ENCODE measurements around the gene SOX13.
"Not testable (repeated sequence)": the region's sequence is repeated elsewhere in the genome, so short reads cannot be mapped to it uniquely, and the experiment has no call there.

Gene SOX13

DNA sequence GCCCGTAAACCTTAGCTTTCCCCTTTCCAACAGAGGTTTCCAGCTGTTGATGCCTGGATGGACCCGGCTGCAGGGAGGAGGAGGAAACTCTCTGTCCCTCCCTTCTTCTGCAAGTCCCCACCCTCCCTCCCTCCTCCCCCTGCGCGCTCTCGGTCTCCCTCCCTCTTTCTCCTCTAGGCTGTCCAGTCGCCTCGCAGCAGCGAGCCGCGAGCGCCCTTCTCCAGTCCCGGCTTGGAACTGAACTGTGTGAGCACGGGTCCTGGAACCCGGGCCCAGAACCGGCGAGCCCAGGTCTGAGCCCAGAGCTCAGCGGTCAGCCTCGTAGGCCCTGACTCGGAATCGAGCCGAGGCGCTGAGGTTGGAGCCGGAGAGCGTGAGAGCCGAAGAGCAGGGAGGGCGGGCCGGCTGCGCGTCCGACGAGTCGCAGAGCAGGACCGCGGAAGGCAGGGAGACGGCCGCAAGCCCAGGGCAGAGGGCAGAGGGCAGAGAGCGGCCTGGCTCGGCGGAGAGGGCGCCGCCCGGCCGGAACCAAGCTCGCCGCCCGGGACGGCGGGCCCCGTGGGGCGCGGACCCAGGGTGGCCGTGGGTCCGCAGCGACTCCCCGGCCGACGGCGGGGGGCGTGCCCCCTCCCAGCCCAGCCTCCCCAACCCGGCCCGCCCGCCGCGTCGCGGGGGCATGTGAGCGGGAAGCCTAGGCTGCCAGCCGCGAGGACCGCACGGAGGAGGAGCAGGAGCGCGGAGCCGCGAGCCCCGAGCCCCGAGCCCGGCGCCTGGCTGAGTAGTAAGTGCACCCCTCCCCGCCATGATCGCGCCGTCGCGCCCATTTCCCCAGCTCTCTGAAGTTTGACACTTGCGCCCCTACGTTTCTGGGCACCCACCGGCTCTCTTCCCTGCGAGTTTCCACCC is at the start of gene SOX13:
TSS of gene SOX13 (plus strand) at position 185 of the 906 bp plus-strand sequence. CDS start 39,801 bp downstream, outside the sequence.
- DNase-seq (ENCODE audit: low read depth in 2 of 2), result peak; percentile 45 to 59

DNA sequence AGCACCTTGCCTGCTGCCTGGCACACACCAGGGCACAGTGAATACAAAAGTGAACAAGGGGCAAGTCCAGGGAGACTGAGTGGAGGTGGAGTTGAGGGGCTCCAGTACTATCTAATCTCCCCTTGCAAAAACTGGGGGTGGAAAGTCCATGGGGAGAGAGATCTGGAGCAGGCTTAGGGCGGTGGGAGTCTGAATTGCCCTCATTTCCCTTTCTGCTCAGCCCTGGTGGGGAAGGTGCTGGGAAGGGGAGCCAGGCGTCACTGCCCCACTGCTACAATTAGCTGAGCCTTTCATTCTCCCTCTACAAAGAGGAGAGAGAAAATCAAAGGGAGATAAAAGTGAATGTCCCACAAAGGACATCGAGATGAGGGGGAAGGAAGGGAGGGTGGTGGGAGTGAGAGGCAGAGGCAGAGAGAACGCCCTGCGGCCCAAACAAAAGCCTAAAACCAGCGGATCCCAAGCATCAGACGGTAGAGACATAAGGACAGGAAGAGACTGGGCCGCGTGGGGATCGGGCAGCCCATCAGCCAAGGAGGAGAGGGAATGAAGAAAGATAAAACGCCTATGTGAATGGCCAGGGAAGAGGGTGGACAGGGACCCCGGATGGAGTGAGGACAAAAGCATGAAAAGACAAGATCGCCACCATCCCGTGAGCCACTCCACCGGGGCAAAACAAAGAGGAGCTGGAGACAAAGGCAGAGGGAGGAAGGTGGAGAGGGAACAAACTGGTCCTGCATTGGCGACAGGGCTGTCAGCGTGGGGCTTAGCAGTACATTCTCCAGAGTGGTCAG is 46.8 kb upstream of the SOX13 start:
- no peak for DNase-seq (ENCODE audit: low read depth in 2 of 2)

DNA sequence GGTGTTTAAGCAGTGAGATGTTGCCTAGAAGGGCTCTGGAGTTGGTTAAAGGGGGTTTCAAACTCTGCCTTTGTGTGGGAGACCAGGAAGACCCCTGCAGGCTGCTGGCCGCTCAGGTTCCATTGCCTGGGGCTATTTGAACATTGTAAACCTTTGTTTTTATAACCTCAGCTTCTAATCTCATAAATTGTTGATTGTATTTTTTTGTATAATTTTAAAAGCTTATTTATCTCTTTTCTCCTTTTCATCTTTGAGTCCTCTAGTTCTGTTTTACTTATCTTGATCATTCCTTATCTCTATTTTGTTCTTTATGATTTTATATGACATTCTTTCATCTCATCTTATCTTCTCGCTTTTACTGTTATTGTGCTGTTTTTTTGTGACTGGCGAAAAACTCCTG is 45.5 kb upstream of the SOX13 start:
- no peak for DNase-seq (ENCODE audit: low read depth in 2 of 2)

DNA sequence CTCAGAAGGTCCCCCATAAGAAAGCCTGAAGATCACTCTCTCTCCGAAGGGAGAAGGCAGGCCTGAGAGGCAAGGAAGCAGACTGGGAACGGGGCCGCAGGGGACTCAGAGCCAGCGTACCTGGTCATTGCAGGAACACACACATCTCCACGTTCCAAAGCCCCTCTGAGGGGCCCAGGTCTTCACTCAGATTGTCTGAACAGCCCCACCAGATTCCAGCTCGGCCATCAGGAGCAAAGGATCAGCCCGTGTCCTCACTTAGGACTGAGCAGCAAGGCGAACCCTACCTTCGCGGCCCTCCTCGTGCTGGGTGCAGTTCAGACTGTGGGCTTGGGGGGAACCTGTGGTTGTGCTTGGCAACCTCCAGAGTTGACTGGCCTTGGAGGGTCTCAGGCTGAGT is 43.9 kb upstream of the SOX13 start:
- no peak for DNase-seq (ENCODE audit: low read depth in 2 of 2)

DNA sequence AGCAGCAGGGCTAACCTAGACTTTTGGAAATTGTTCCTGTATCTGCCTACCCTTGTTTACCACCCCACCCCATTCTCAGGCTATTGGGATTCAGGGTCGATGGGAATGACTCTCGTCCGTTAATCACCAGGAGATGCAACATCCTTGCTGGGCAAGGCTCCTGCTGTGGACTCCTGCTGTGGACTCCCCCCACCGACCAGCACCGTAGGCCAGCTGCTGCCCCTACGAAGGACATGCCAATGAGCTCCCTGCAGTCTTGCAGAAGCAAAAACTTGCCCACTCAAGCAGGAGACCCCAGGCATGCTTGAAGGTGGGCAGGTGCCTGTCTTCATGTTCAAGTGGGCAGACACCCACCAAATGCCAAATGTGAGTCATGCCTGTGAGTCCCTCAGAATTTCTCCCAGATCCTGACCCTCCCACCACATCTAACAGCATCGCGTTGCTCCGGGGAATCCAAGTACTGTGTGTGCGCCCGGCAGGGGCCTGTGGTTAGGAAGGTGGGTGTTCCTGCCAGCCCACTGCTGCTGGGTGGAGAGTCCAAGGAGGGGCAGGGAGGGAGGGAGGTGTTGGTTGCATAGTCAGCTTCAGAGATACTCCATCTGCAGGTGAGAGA is 41.7 kb upstream of the SOX13 start:
- no peak for DNase-seq (ENCODE audit: low read depth in 2 of 2)

DNA sequence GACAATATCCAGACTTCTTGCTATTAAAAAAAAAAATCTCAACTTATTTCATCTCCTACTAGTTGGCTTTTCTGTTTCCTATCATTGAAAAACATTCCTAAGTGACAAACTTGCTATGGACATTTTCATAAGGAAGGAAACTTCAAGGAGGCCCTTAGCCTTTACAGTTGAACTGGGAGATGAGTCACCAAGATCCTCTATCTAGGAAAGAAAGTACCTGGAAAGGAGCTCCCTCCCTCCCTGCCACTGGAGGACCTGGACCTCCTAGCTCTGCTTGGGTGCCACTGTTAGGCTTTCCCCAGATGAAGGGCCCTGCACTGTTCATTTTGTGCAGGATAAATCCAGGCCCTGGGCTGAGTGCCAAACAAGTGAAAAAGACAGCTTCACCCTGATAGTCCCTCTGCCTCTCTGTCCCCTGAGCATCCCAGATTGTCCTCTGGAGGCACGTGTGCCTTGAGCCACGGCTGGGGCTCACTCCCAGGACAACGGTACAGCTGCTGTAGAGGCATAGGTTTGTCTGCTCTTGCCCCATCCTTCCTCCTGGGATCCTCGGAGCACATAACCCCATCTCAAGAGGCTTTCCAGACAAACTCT is 40.2 kb upstream of the SOX13 start:
- DNase-seq (ENCODE audit: low read depth in 2 of 2), result no peak

DNA sequence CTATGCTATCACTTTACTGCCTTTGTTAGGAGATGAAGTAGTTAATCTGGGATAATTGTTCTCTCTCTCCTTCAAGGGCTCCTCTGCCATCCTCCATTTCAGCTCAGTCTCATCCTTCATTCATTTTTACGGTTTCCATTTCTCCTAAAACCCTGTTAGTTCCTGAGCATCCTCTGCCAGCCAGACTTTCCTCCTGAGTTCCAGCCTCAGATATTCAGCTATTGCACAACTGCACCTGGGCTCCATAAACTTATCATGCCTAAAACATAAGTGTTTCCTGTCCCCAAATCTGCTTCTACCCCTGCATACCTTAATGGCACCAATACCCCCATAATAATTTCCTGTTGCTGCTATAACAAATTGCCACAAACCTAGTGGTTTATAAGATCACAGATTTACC is 39.6 kb upstream of the SOX13 start:
- no peak for DNase-seq (ENCODE audit: low read depth in 2 of 2)

DNA sequence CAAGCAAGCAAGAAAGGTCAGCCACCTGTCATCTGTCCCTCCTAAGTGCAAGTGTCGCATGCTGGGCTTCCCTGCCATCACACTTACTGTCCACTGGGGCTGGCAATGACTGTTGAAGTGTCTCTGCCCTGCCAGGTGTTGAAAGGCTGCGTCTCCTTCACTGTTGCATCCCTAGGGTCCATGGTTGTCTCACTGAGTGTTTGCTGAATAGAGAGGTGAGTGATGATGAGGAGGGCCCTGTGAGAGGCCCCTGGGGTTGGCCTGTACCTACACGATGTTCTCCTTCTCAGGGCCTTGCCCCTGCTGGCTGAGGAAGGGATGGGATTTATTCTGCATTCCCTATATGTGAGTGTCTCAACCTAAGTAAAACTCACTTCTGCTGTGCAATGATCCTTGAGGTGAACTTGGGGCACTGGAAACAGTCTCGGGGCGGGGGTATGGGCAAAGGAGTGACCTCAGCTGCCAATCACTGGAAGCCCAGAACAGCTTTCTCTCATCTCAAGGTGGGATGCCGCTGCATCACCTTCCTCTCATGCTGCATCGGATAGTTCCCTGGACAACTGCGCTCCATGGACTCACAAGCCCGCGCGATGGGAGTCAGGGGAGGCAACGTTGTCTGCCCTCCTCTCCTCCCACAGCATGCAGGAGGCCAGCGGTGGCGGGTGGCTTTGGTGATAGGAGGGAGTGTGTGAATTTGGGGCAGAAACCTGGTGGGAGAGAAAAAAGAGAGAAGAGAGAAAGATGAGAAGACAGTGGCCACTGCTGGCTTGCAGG is 35.8 kb upstream of the SOX13 start:
- no peak for DNase-seq (ENCODE audit: low read depth in 2 of 2)

DNA sequence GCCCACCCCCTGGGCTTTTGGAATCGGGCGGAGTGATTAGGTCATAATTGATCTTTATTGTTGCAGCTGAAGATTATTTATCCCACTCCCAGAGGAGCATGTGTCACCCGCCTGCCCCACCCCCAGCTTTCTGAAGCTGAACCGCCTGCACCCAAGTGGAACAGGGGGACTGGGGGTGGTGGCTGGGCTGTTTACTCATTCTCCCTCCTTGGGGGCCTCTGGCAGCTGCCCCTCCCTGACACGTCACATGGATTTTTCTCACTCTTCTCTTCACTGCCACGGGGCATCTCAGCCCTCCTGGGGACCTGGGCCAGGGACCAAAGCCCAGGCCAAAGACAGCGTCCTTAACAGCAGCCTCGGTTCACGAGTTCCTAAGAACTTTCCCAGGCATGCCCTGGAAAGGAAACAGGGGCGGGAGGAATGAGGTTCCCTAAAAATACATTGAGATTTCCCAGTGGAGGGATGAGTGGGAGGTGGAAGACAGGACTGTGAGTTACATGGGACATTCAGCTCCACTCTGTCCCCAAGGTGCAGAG is 31.6 kb upstream of the SOX13 start:
- no peak for DNase-seq (ENCODE audit: low read depth in 2 of 2)

DNA sequence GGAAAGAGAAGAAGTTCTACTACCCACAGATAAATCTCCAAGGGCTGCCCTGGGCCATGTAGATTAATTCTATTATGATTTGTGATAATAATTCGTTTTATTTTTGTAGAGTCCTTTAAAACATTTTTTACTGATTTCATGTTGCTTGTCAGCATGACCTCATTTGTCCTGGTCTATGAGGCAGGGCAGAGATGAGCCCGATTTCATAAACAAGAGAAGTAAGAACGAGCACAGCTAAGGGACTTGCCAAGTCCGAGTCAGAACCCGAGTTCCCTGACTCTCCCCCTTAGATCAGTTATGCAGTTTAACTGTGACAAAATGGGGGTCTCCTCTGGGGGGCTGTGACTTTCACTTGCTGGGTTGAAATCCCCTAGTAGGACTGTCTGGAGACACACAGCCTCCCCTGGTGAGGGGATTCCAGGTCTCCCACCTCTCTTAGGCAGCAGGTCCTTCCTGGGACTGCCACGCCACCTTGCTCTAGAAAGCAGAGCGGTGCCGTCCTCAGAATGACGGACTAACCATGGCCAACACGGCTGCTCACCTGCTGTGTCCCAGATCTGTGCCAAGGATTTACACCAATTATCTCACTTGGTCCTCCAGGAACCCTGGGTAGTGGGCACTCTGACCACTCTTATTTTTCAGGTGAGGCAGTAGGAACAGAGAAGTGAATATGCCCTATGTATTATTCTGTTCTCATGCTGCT is 31.0 kb upstream of the SOX13 start:
- no peak for DNase-seq (ENCODE audit: low read depth in 2 of 2)

DNA sequence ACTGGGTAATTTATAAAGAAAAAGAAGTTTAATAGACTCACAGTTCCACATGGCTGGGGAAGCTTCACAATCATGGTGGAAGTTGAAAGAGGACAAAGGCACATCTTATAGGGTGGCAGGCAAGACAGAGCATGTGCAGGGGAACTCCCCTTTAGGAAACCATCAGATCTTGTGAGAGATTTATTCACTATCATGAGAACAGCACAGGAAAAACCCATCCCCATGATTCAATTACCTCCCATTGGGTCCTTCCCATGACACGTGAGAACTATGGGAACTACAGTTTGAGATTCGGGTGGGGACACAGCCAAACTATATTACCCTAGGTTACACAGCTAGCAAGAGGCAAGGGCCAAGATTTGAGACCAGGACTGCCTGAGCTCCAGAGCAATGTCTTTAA is 30.4 kb upstream of the SOX13 start:
- DNase-seq (ENCODE audit: low read depth in 2 of 2), result no peak

DNA sequence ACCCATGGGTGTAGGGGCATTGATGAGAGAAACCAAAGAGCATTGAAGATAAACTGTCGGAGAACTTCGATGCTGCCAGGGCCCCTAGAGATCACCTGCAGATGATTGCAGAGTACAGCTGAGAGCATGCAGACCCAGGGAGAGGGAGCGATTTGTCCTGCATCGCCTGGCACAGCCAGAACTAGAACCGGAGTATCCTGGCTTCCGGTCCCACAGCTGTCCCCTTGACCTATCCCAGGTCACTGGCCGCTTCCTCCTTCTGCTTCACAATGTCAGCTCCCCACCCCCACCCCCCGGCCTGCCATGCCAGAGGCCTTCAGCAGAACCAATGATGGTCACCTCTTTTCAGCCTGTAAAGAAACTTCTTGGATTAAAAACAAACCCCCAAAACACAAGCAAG is 29.2 kb upstream of the SOX13 start:
- no peak for DNase-seq (ENCODE audit: low read depth in 2 of 2)

DNA sequence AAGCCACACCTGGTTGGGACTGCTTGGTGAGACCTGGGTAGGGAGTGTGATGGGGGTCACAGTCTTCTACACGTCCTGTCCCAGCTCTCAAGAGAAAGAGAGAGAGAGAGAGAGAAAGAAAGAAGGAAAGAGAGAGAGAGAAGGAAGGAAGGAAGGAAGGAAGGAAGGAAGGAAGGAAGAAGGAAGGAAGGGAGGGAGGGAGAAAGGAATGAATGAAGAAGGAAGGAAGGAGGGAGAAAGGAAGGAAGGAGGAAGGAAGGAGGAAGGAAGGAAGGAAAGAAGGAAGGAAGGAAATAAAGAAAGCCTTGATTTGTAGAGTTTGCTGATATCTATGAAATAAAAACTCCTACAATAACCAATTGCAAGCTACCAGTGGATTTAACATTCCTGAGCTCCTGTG is 28.5 kb upstream of the SOX13 start:
- DNase-seq (ENCODE audit: low read depth in 2 of 2), result no peak

DNA sequence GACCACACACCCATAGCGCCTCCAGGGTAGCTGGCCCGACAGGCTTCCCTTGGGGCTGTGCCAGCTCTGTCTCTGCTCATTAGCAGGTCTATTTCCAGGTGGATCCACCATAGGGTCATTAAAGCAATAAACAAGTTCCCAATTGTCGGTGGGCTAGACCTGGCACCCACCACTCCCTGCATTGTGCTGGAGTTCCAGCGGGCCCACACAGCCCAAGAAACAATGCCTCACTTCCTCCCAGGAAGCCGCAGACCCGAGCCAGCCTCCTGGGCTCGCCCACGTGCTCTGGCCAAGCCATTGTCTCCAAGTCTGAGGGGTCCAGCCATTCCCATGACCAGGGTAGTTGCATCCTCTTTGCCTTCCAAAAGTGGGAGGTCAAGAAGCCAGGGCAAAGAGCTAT is 27.5 kb upstream of the SOX13 start:
- DNase-seq (ENCODE audit: low read depth in 2 of 2), result no peak

DNA sequence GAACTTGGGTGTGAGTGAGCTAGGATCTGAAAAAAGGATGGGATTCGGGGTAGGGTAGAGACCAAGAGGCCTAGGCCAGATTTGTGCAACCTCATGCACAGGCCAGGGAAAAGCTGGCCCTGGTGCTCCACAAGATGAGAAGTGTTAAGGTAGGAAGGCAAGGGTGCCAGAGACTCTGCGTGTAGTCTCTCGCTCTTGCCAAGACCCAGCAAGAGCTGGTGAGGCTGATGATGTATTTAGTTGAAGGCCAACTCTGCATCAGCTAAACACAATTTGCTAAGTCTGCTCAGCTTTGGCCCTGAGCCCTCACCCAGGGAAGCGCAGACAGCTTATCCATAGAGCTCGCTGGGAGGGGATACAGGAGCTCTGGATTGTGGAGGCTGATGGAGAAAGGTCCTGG is 26.6 kb upstream of the SOX13 start:
- DNase-seq (ENCODE audit: low read depth in 2 of 2), result no peak

DNA sequence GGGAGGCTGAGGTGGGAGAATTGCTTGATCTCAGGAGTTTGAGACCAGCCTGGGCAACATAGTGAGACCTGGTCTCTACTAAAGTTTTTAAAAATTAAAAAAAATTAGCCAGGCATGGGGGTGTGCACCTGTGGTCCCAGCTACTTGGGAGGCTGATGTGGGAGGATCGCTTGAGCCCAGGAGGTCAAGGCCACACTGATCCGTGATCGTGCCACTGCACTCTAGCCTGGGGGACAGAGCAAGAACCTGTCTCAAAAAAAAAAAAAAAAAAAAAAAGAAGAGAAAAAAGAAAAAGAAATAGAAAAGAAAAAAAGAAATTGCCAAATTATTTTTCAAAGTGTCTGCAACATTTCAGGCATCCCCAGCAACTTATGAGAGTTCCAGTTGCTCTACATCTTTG is 24.1 kb upstream of the SOX13 start:
- DNase-seq (ENCODE audit: low read depth in 2 of 2), result not testable (repeated sequence)

DNA sequence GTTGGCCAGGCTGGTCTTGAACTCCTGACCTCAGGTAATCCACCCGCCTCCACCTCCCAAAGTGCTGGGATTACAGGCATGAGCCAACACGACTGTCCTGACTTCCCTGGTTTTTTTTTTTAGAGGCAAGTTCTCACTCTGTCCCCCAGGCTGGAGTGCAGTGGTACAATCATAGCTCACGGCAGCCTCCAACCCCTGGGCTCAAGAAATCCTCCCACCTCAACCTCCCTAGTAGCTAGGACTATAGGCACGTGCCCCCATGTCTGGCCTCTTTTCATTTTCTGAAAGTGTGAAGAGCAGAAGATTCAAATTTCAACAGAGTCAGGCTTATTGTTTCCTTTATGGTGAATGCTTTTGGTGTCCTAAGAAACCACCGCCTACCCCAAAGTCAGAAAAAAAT is 21.7 kb upstream of the SOX13 start:
- no peak for DNase-seq (ENCODE audit: low read depth in 2 of 2)

DNA sequence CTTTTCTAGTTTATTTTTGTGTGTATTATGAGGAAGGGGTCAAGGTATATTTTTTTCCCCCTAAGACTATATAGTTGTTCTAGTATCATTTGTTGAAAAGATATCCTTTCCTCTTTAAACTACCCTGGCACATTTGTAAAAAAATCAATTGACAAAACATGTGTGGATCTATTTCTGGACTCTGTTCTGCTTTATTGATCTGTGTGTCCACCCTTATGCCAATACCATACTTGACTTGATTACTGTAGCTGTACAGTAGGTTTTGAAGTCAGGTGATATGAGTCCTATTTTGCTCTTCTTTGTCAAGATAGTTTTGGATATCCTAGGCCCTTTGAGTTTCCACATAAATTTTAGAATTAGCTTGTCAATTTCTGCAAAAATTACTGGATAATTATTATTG is 21.2 kb upstream of the SOX13 start:
- DNase-seq (ENCODE audit: low read depth in 2 of 2), result no peak

DNA sequence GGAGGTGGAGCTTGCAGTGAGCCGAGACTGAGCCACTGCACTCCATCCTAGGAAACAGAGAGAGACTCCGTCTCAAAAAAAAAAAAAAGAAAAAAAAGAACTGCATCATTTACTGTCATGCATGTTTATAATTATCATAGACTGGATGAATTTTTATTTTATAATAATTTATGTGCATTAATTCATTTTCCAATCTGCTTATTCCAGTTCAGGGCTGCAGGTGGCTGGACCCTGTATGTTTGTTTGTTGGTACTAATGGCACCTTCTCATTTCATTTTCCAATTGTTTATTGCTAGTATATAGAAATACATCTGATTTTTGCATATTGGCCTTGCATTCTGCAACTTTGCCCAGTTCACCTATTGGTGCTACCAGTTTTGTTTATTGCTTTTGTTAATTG is 19.0 kb upstream of the SOX13 start:
- no peak for DNase-seq (ENCODE audit: low read depth in 2 of 2)

DNA sequence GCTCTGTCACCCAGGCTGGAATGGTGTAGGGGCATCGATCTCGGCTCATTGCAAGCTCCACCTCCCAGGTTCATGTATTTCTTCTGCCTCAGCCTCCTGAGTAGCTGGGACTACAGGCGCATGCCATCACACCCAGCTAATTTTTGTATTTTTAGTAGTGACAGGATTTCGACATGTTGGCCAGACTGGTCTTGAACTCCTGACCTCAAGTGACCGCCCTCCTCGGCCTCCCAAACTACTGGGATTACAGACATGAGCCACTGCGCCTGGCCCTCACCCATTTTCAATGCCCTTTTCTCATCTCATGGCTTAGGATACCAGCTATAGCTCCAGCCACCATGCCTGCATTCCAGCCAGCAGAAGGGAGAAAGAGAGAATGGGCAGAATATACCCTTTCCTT is 12.9 kb upstream of the SOX13 start:
- no peak for DNase-seq (ENCODE audit: low read depth in 2 of 2)

DNA sequence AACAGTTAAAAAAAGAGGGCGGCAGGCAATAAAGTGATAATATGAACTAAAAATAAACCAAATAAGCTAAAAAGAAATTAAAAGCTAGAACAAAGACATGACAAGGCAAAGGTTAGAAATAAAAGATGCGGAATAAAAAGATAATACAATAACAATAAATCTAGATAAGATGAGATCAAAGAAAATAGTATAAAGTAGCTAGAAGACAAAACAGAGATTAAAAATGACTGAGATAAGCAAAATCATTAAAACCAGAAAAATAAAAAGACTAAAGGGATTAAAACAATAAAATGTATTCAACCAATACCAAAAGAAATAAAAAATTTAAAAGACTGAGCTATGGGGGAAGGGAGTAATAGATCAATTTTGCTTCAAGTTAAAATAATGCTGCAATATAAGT is 10.8 kb upstream of the SOX13 start:
- no peak for DNase-seq (ENCODE audit: low read depth in 2 of 2)
